IMR-90 (cell line): ENCODE results near the gene BRINP3. TPM values are rescaled to one million over a fixed set of nuclear protein-coding genes. Genes with fewer than 3 reads are reported as not detected.

Experiments
- ATAC-seq: fragments of 200-7000 bp; cut with Tn5 transposase; 2 replicates; pipeline ENCODE4 v1.9.1; 2020; ENCODE audit warnings: low read depth, mild to moderate bottlenecking, moderate library complexity
- BruUV-seq: library from RNA; stranded (reverse); fragments of 400-500 nt; replicated peaks from 2 replicates; lab custom pipeline; 2021; lab: Mats Ljungman, UMichigan
- CTCF ChIA-PET: fragments of 300-600 bp; formaldehyde crosslinking; extraction: SDS; loops from one replicate; lab custom pipeline; 2021; ENCODE audit warnings: antibody characterized with exemption; lab: Yijun Ruan, JAX
- POLR2A ChIA-PET: fragments of 300-600 bp; sonication (Branson Sonifier 250); formaldehyde crosslinking; loops from one replicate; lab custom pipeline; 2022; ENCODE audit warnings: antibody characterized with exemption; ENCODE audit not compliant: unreplicated experiment; lab: Charles Lee
- DNase-seq: peaks from one replicate; pipeline ENCODE4 v3.0.0; 2013
- H2AFZ ChIP-seq: replicated peaks from 2 replicates; pipeline ENCODE3; 2013; ENCODE audit warnings: low read length, mild to moderate bottlenecking; ENCODE audit not compliant: poor library complexity
- H2AK5ac ChIP-seq: 2 replicates; pipeline ENCODE4 v1.6.1; 2013; ENCODE audit warnings: low read depth, low read length, inconsistent platforms
- H2AK9ac ChIP-seq: replicated peaks from 2 replicates; pipeline ENCODE3; 2013; ENCODE audit warnings: mild to moderate bottlenecking, low read depth, low read length, moderate library complexity; ENCODE audit not compliant: poor library complexity
- H2BK120ac ChIP-seq: 2 replicates; pipeline ENCODE4 v1.6.1; 2013; ENCODE audit warnings: low read depth, low read length, inconsistent platforms
- H2BK15ac ChIP-seq: 3 replicates; pipeline ENCODE4 v1.6.1; 2013; ENCODE audit warnings: low read depth, low read length, inconsistent platforms
- H2BK20ac ChIP-seq: 2 replicates; pipeline ENCODE4 v1.6.1; 2013; ENCODE audit warnings: low read depth, mild to moderate bottlenecking, inconsistent platforms, low read length, moderate library complexity
- H2BK5ac ChIP-seq: 2 replicates; pipeline ENCODE4 v1.6.1; 2013; ENCODE audit warnings: mild to moderate bottlenecking, low read depth, low read length, inconsistent platforms; ENCODE audit not compliant: poor library complexity, severe bottlenecking
- H3K14ac ChIP-seq: replicated peaks from 2 replicates; pipeline ENCODE4 v1.6.1; 2013; ENCODE audit warnings: low read depth, low read length, inconsistent platforms
- H3K18ac ChIP-seq: 2 replicates; pipeline ENCODE4 v1.6.1; 2013; ENCODE audit warnings: low read depth, low read length, control low read depth
- H3K23ac ChIP-seq: 2 replicates; pipeline ENCODE4 v1.6.1; 2013; ENCODE audit warnings: low read depth, low read length, inconsistent platforms
- H3K27ac ChIP-seq: 2 replicates; pipeline ENCODE4 v1.5.1; 2013; ENCODE audit warnings: mild to moderate bottlenecking, control low read depth, low read length; ENCODE audit not compliant: insufficient read depth
- H3K27me3 ChIP-seq: 2 replicates; pipeline ENCODE4 v1.6.1; 2013; ENCODE audit warnings: low read length; ENCODE audit not compliant: control insufficient read depth, insufficient read depth
- H3K36me3 ChIP-seq: 2 replicates; pipeline ENCODE4 v1.6.1; 2013; ENCODE audit warnings: low read length, mixed read lengths; ENCODE audit not compliant: control insufficient read depth, insufficient read depth
- H3K4ac ChIP-seq: 2 replicates; pipeline ENCODE4 v1.6.1; 2013; ENCODE audit warnings: low read depth, low read length, inconsistent platforms
- H3K4me1 ChIP-seq: 2 replicates; pipeline ENCODE4 v1.6.1; 2013; ENCODE audit warnings: low read length, mixed read lengths; ENCODE audit not compliant: control insufficient read depth, insufficient read depth
- H3K4me2 ChIP-seq: 2 replicates; pipeline ENCODE4 v1.6.1; 2013; ENCODE audit warnings: low read depth, mild to moderate bottlenecking, control low read depth, low read length, moderate library complexity
- H3K4me3 ChIP-seq: 2 replicates; pipeline ENCODE4 v1.5.1; 2013; ENCODE audit warnings: low read depth, mild to moderate bottlenecking, control low read depth, low read length, moderate library complexity; ENCODE audit not compliant: insufficient read depth
- H3K56ac ChIP-seq: 2 replicates; pipeline ENCODE4 v1.6.1; 2013; ENCODE audit warnings: low read length, inconsistent platforms; ENCODE audit not compliant: insufficient read depth; ENCODE audit errors: extremely low read depth
- H3K79me1 ChIP-seq, 2 experiments: 2 replicates each; pipeline ENCODE4 v1.6.1; 2013; ENCODE audit warnings: low read length in 2 of 2, inconsistent platforms in 1 of 2, low read depth in 1 of 2
- H3K9ac ChIP-seq: 2 replicates; pipeline ENCODE4 v1.6.1; 2013; ENCODE audit warnings: low read depth, low read length, control low read depth
- H3K9me1 ChIP-seq: 2 replicates; pipeline ENCODE4 v1.6.1; 2013; ENCODE audit warnings: low read length, inconsistent platforms; ENCODE audit not compliant: insufficient read depth
- H3K9me3 ChIP-seq: 2 replicates; pipeline ENCODE4 v1.6.1; 2013; ENCODE audit warnings: low read length; ENCODE audit not compliant: control insufficient read depth, insufficient read depth
- H4K20me1 ChIP-seq: 2 replicates; pipeline ENCODE4 v1.6.1; 2013; ENCODE audit warnings: low read length, inconsistent platforms; ENCODE audit not compliant: insufficient read depth
- H4K5ac ChIP-seq: 2 replicates; pipeline ENCODE4 v1.6.1; 2013; ENCODE audit warnings: mild to moderate bottlenecking, low read depth, low read length, control low read depth
- H4K8ac ChIP-seq, 2 experiments: 2 replicates each; pipeline ENCODE4 v1.6.1; 2013; ENCODE audit warnings: low read depth in 2 of 2, low read length in 2 of 2, control low read depth in 1 of 2, inconsistent platforms in 1 of 2
- H4K91ac ChIP-seq: 2 replicates; pipeline ENCODE4 v1.6.1; 2013; ENCODE audit warnings: low read depth, low read length, inconsistent platforms; ENCODE audit not compliant: insufficient read depth
- BHLHE40 ChIP-seq: fragments of 150-350 bp; IDR thresholded peaks from 2 replicates; pipeline ENCODE4 v1.6.1; 2016; ENCODE audit warnings: mild to moderate bottlenecking, low read depth, low read length
- CHD1 ChIP-seq: IDR thresholded peaks from 2 replicates; pipeline ENCODE4 v1.6.1; 2012; ENCODE audit warnings: low read depth, low read length, improper control_type of control experiment
- ELK1 ChIP-seq: fragments of 150-350 bp; IDR thresholded peaks from 2 replicates; pipeline ENCODE4 v1.6.1; 2016; ENCODE audit warnings: low read depth, mild to moderate bottlenecking, low read length, moderate library complexity, borderline replicate concordance
- FOS ChIP-seq: fragments of 150-350 bp; IDR thresholded peaks from 2 replicates; pipeline ENCODE4 v1.6.1; 2016; ENCODE audit warnings: low read depth, low read length
- MAZ ChIP-seq: IDR thresholded peaks from 2 replicates; pipeline ENCODE4 v1.6.1; 2012; ENCODE audit warnings: low read depth, mild to moderate bottlenecking, low read length, improper control_type of control experiment, moderate library complexity, borderline replicate concordance
- NFE2L2 ChIP-seq: fragments of 150-350 bp; IDR thresholded peaks from 2 replicates; pipeline ENCODE4 v1.6.1; 2016; ENCODE audit warnings: low read depth, mild to moderate bottlenecking, low read length
- POLR2A ChIP-seq: IDR thresholded peaks from 2 replicates; pipeline ENCODE4 v1.6.1; 2012; ENCODE audit warnings: mild to moderate bottlenecking, low read depth, low read length
- RAD21 ChIP-seq: IDR thresholded peaks from 2 replicates; pipeline ENCODE4 v1.6.1; 2012; ENCODE audit warnings: low read length, improper control_type of control experiment
- RCOR1 ChIP-seq: IDR thresholded peaks from 2 replicates; pipeline ENCODE4 v1.6.1; 2012; ENCODE audit warnings: mild to moderate bottlenecking, low read length, improper control_type of control experiment; ENCODE audit not compliant: insufficient replicate concordance
- WGBS, 2 experiments: methylation state at CpG; one replicate each; pipeline versions ENCODE4 v1.1.5 to v1.1.7; 2013; ENCODE audit warnings: missing lambda C conversion rate in 2 of 2; ENCODE audit not compliant: insufficient read length in 1 of 2; ENCODE audit errors: extremely low coverage in 2 of 2; 5-methylcytosine and 5-hydroxymethylcytosine counted together
- dilution Hi-C: fragments of 300-500 bp; cut with HindIII; formaldehyde crosslinking; loops from one replicate; pipeline ENCODE4 v1.14.3; 2018; ENCODE audit warnings: low sequenced_read_pairs; ENCODE audit not compliant: unreplicated experiment
- in situ Hi-C: fragments of 300-500 bp; cut with MboI; formaldehyde crosslinking; loops from 3 replicates; pipeline ENCODE4 v1.14.3; 2019; ENCODE audit warnings: low sequenced_read_pairs, inconsistent platforms, mixed read lengths
- intact Hi-C: fragments of 100-400 bp; cut with micrococcal nuclease; formaldehyde crosslinking; loops from 2 replicates; pipeline ENCODE4 v1.10.0; 2022
- polyA plus RNA-seq, 3 experiments: library from polyadenylated mRNA; depleted of rRNA; stranded (reverse); fragments of >200 nt; gene quantifications; 2 replicates each; pipeline ENCODE4 v1.2.3, GENCODE V29; 2012; ENCODE audit warnings: low replicate concordance in 1 of 3
- total RNA-seq: library from RNA; depleted of rRNA; stranded (reverse); fragments of >200 nt; gene quantifications from 2 replicates; pipeline ENCODE4 v1.2.3, GENCODE V29; 2012
- TF ChIP-seq, protein P1 (sequence below): conservative IDR thresholded peaks from 2 replicates; pipeline ENCODE4 v1.5.1; 2012; ENCODE audit warnings: mild to moderate bottlenecking, low read depth, low read length, improper control_type of control experiment
- TF ChIP-seq, protein P2 (sequence below): fragments of 150-350 bp; IDR thresholded peaks from 2 replicates; pipeline ENCODE4 v1.6.1; 2017; ENCODE audit warnings: mild to moderate bottlenecking, antibody characterized with exemption, low read length, low read depth

Gene BRINP3
- total and polyA plus RNA-seq, 2 of the 4 experiments (the other 2 are of a cell fraction), result 0.15 to 0.36 TPM

DNA sequence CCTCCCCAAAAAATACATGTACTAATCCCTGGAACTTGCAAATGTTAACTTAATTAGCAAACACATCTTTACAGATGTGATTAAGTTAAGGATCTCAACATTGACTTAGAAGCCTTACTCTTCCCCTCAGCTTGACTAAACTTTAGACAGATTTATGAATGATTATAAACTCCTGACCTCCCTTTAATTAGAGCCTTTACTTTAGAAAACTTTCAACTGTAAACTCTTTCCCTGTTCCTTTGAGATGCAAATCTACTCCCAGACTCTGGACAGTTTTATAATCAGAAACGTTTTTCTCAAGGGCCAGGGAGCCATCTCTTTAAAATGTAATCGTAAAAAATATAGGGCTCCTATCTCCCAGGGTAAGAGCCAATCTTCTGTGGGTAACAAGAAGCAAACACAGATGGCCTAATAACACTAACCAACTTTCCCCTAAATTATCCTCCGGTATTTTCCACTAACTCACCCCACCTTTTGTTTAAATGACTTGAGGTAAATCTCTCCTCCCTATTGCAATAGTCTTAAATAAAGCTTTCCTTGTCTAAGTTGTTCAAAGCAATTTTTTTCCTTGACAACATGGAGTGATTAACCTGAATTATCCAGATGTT lies 284.1 kb downstream of the BRINP3 start:
- no peaks in the 10 kb centered on the region for H3K9me1 ChIP-seq
- DNase-seq (no peak), ATAC-seq (no peak)
- H3K9me3 ChIP-seq, result no peaks in the 10 kb centered on the region
- no peak overlapping the region for H3K18ac ChIP-seq
- no peaks in the 10 kb centered on the region for H3K4me1 ChIP-seq
- H3K14ac ChIP-seq, result no peak overlapping the region
- CTCF ChIA-PET, result no interaction called here
- no peak overlapping the region for H3K9ac ChIP-seq
- H2AK9ac ChIP-seq, result no peak overlapping the region
- no peak overlapping the region for H2AK5ac ChIP-seq
- no peak overlapping the region for H3K23ac ChIP-seq
- TF ChIP-seq, protein P1, sequence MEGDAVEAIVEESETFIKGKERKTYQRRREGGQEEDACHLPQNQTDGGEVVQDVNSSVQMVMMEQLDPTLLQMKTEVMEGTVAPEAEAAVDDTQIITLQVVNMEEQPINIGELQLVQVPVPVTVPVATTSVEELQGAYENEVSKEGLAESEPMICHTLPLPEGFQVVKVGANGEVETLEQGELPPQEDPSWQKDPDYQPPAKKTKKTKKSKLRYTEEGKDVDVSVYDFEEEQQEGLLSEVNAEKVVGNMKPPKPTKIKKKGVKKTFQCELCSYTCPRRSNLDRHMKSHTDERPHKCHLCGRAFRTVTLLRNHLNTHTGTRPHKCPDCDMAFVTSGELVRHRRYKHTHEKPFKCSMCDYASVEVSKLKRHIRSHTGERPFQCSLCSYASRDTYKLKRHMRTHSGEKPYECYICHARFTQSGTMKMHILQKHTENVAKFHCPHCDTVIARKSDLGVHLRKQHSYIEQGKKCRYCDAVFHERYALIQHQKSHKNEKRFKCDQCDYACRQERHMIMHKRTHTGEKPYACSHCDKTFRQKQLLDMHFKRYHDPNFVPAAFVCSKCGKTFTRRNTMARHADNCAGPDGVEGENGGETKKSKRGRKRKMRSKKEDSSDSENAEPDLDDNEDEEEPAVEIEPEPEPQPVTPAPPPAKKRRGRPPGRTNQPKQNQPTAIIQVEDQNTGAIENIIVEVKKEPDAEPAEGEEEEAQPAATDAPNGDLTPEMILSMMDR, result no peak
- TF ChIP-seq, protein P2, sequence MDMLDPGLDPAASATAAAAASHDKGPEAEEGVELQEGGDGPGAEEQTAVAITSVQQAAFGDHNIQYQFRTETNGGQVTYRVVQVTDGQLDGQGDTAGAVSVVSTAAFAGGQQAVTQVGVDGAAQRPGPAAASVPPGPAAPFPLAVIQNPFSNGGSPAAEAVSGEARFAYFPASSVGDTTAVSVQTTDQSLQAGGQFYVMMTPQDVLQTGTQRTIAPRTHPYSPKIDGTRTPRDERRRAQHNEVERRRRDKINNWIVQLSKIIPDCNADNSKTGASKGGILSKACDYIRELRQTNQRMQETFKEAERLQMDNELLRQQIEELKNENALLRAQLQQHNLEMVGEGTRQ, result no peak
- TF ChIP-seq MAZ (no peak), RAD21 (no peak), BHLHE40 (no peak), RCOR1 (no peak), CHD1 (no peak), NFE2L2 (no peak), ELK1 (no peak), POLR2A (no peak), FOS (no peak)
- intact Hi-C loops, result no loop called here
- no peak overlapping the region for H3K27ac ChIP-seq
- no peak overlapping the region for H2AFZ ChIP-seq
- H2BK15ac ChIP-seq, result no peak overlapping the region
- no peaks in the 10 kb centered on the region for H3K27me3 ChIP-seq
- H2BK20ac ChIP-seq, result no peak overlapping the region
- no peaks in the 10 kb centered on the region for H3K36me3 ChIP-seq
- H4K20me1 ChIP-seq, result no peaks in the 10 kb centered on the region
- H4K5ac ChIP-seq, result no peak overlapping the region
- H4K91ac ChIP-seq, result no peak overlapping the region
- H3K79me1 ChIP-seq, result no peaks in the 10 kb centered on the region
- no peak overlapping the region for H2BK5ac ChIP-seq
- no peak overlapping the region for H3K56ac ChIP-seq
- H3K4ac ChIP-seq, result no peak overlapping the region
- no TSS peak for BruUV-seq
- H3K4me2 ChIP-seq, result no peak overlapping the region
- POLR2A ChIA-PET, result no interaction called here
- 100% methylated on average over 1 of the region's 3 CpGs; no CpG with 5 or more reads in 1 of the 2 experiments for WGBS, 2 experiments
- in situ Hi-C loops, result no loop called here
- H4K8ac ChIP-seq, result no peak overlapping the region; a peak in 1 of 4 replicates
- H2BK120ac ChIP-seq, result no peak overlapping the region
- H3K4me3 ChIP-seq, result no peak overlapping the region
- dilution Hi-C loops, result no loop called here
